HCT116 (cell line): ENCODE measurements around the gene NME1. TPM values are rescaled to one million over a fixed set of nuclear protein-coding genes. Genes with fewer than 3 reads are reported as not detected.

Source experiments
- ATAC-seq: fragments of 200-7000 bp; cut with Tn5 transposase; 2 replicates; pipeline ENCODE4 v1.9.1; 2020; ENCODE audit warnings: mild to moderate bottlenecking, moderate library complexity
- BruUV-seq: library from RNA; stranded (reverse); fragments of 400-500 nt; replicated peaks from 2 replicates; lab custom pipeline; 2021; lab: Mats Ljungman, UMichigan
- CTCF ChIA-PET: fragments of 300-600 bp; sonication (Branson Sonifier 250); formaldehyde crosslinking; loops from one replicate; lab custom pipeline; 2021; ENCODE audit warnings: antibody characterized with exemption; lab: Charles Lee
- POLR2A ChIA-PET: fragments of 300-600, 350-600 bp; sonication (Branson Sonifier 250); formaldehyde crosslinking; loops from one replicate; lab custom pipeline; 2021; ENCODE audit warnings: antibody characterized with exemption; lab: Charles Lee
- RAD21 ChIA-PET, 2 experiments: fragments of 300-600 bp; sonication (Branson Sonifier 250); formaldehyde crosslinking; loops; one replicate each; lab custom pipeline; 2023; ENCODE audit warnings: low total read pairs in 2 of 2; ENCODE audit not compliant: uncharacterized antibody in 2 of 2, unreplicated experiment in 2 of 2, low non-redundant PET in 1 of 2; lab: Charles Lee
- DNase-seq: peaks from one replicate; pipeline ENCODE4 v3.0.0-alpha.2; 2010; ENCODE audit warnings: low read depth, low spot score
- H2AFZ ChIP-seq: fragments of 200-600 bp; shearing (Covaris generic), sonication (generic); 2 replicates; pipeline ENCODE4 v1.6.1; 2017; ENCODE audit warnings: low read depth, mixed run types, mixed read lengths, antibody characterized with exemption, low read length; ENCODE audit not compliant: poor library complexity, severe bottlenecking
- H3K27ac ChIP-seq: 2 replicates; pipeline ENCODE4 v1.5.1; 2012; ENCODE audit warnings: low read depth, low read length
- H3K27me3 ChIP-seq: fragments of 200-600 bp; sonication (generic); 2 replicates; pipeline ENCODE4 v1.6.1; 2016; ENCODE audit warnings: mixed run types, low read length, mixed read lengths; ENCODE audit not compliant: insufficient read depth
- H3K36me3 ChIP-seq, 2 experiments: fragments of 200-500 bp in 1 of 2; fragments of 200-600 bp in 1 of 2; sonication (Bioruptor generic) in 1 of 2; sonication (generic) in 1 of 2; 2 replicates each; pipeline versions ENCODE4 v1.5.1 to v1.6.1; 2014 to 2016; ENCODE audit warnings: low read length in 2 of 2, inconsistent platforms in 1 of 2, mixed read lengths in 1 of 2, mixed run types in 1 of 2; ENCODE audit not compliant: insufficient read depth in 2 of 2, control insufficient read depth in 1 of 2
- H3K4me1 ChIP-seq, 2 experiments: fragments of 200-600 bp in 1 of 2; sonication (generic) in 1 of 2; 2 replicates each; pipeline versions ENCODE4 v1.5.1 to v1.6.1; 2012 to 2017; ENCODE audit warnings: low read length in 2 of 2, inconsistent platforms in 1 of 2, mild to moderate bottlenecking in 1 of 2, mixed read lengths in 1 of 2, mixed run types in 1 of 2, moderate library complexity in 1 of 2; ENCODE audit not compliant: insufficient read depth in 2 of 2, control insufficient read depth in 1 of 2
- H3K4me2 ChIP-seq: fragments of 200-600 bp; sonication (generic); 2 replicates; pipeline ENCODE4 v1.6.1; 2017; ENCODE audit warnings: mixed run types, low read length, mixed read lengths
- H3K4me3 ChIP-seq, 2 experiments: fragments of 200-600 bp in 1 of 2; sonication (generic) in 1 of 2; replicated peaks in 1 of 2; 2 replicates each; pipeline ENCODE4 v1.5.1; 2011 to 2016; ENCODE audit warnings: low read length in 2 of 2, control low read depth in 1 of 2, low read depth in 1 of 2, mild to moderate bottlenecking in 1 of 2, mixed read lengths in 1 of 2, mixed run types in 1 of 2
- H3K79me2 ChIP-seq: fragments of 200-600 bp; sonication (generic); 2 replicates; pipeline ENCODE4 v1.6.1; 2017; ENCODE audit warnings: mild to moderate bottlenecking, mixed run types, low read length, moderate library complexity, mixed read lengths; ENCODE audit not compliant: insufficient read depth
- H3K9ac ChIP-seq: fragments of 200-600 bp; sonication (generic); 2 replicates; pipeline ENCODE4 v1.6.1; 2016; ENCODE audit warnings: low read length, mixed read lengths
- H3K9me2 ChIP-seq: fragments of 200-600 bp; sonication (generic), shearing (Covaris generic); 2 replicates; pipeline ENCODE4 v1.6.1; 2017; ENCODE audit warnings: mixed run types, mild to moderate bottlenecking, moderate library complexity; ENCODE audit not compliant: insufficient read depth
- H3K9me3 ChIP-seq, 2 experiments: fragments of 200-500 bp in 1 of 2; fragments of 200-600 bp in 1 of 2; sonication (Bioruptor generic) in 1 of 2; sonication (generic) in 1 of 2; 2 replicates each; pipeline ENCODE4 v1.6.1; 2014 to 2017; ENCODE audit warnings: low read length in 2 of 2, mixed read lengths in 2 of 2, inconsistent platforms in 1 of 2, low read depth in 1 of 2, mild to moderate bottlenecking in 1 of 2, mixed run types in 1 of 2, moderate library complexity in 1 of 2; ENCODE audit not compliant: control insufficient read depth in 1 of 2, insufficient read depth in 1 of 2
- H4K20me1 ChIP-seq: fragments of 200-600 bp; sonication (generic), shearing (Covaris generic); 2 replicates; pipeline ENCODE4 v1.6.1; 2017; ENCODE audit warnings: mixed run types, mild to moderate bottlenecking, moderate library complexity; ENCODE audit not compliant: insufficient read depth
- EGR1 ChIP-seq: IDR thresholded peaks from 2 replicates; pipeline ENCODE4 v1.6.1; 2012; ENCODE audit warnings: low read depth
- FOSL1 ChIP-seq: IDR thresholded peaks from 2 replicates; pipeline ENCODE4 v1.6.1; 2012; ENCODE audit warnings: low read depth
- JUND ChIP-seq: IDR thresholded peaks from 2 replicates; pipeline ENCODE4 v1.6.1; 2012
- RAD21 ChIP-seq: IDR thresholded peaks from 2 replicates; pipeline ENCODE4 v1.6.1; 2012; ENCODE audit warnings: low read depth, mild to moderate bottlenecking
- SIN3A ChIP-seq: IDR thresholded peaks from 2 replicates; pipeline ENCODE4 v1.6.1; 2012; ENCODE audit warnings: low read depth
- SP1 ChIP-seq: IDR thresholded peaks from 2 replicates; pipeline ENCODE4 v1.6.1; 2012; ENCODE audit warnings: low read depth
- ZFX ChIP-seq: fragments of 450-650 bp; IDR thresholded peaks from 2 replicates; pipeline ENCODE4 v1.6.1; 2017
- intact Hi-C: fragments of 100-400 bp; cut with micrococcal nuclease; formaldehyde crosslinking; loops from 2 replicates; pipeline ENCODE4 v1.10.0; 2022
- total RNA-seq: library from RNA; stranded (reverse); gene quantifications from one replicate; pipeline ENCODE4 v1.2.1, GENCODE V29; 2021; ENCODE audit not compliant: unreplicated experiment
- TF ChIP-seq, protein P1 (sequence below): IDR thresholded peaks from 2 replicates; pipeline ENCODE4 v1.6.1; 2012
- TF ChIP-seq, protein P2 (sequence below), 3 experiments: fragments of 200-600 bp in 1 of 3; sonication (generic) in 1 of 3; IDR thresholded peaks in 2 of 3; conservative IDR thresholded peaks in 1 of 3; 2 replicates each; pipeline ENCODE4 v1.5.1; 2012 to 2017; ENCODE audit warnings: low read depth in 2 of 3, low read length in 2 of 3, antibody characterized with exemption in 1 of 3, borderline replicate concordance in 1 of 3, control low read depth in 1 of 3, mild to moderate bottlenecking in 1 of 3, mixed read lengths in 1 of 3, mixed run types in 1 of 3, moderate library complexity in 1 of 3; ENCODE audit not compliant: insufficient read depth in 1 of 3
- TF ChIP-seq, protein P3 (sequence below): IDR thresholded peaks from 2 replicates; pipeline ENCODE4 v1.6.1; 2012; ENCODE audit warnings: low read depth
- TF ChIP-seq, protein P4 (sequence below): IDR thresholded peaks from 2 replicates; pipeline ENCODE4 v1.6.1; 2012

NME1 gene
- total RNA-seq, 1 experiment from 2014 or later: 510 TPM

DNA sequence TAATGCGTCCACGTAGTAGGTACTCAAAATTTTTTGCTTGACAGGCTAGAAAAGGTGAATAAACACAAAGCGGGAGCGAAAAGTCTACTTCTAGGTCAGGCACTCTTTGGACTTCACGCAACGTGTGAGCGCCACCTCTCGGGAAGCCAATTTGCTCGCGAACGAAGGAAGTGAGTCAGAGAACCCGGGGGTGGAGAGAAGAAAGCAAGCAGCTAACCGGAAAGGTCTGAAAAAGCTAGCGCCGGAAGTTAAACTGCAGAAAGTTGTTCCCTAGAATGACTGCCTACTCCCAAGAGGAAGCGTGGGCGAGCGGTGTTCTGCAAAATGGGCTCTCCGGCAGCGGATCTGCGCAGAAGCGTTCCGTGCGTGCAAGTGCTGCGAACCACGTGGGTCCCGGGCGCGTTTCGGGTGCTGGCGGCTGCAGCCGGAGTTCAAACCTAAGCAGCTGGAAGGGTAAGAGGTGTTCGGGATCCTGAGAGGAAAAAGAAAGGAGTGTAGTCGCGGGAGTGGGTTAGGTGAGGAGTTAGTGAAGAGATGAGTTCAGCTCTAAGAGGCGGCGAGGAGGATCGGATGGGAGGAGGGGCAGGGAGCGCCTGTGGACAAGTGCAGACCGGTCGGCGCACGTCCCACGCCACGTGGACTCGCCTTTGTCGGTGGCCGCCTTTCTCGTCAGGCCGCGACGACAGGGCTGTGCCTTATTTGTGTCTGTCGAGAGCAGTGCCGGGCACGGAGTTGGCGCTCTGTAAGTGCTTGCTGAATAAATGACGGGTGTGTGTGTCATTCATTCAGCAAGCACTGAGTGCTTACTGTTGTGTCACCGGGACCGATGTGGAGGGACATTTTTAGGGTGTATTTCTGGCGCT, at the start of gene NME1 (continued):
- TF ChIP-seq, protein P1, sequence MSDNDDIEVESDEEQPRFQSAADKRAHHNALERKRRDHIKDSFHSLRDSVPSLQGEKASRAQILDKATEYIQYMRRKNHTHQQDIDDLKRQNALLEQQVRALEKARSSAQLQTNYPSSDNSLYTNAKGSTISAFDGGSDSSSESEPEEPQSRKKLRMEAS: peak; percentile 100
- TF ChIP-seq RAD21 (peak; percentile 100), EGR1 (peak; percentile 100), SIN3A (peak; percentile 100), FOSL1 (peak; percentile 89)
- TF ChIP-seq, protein P2, sequence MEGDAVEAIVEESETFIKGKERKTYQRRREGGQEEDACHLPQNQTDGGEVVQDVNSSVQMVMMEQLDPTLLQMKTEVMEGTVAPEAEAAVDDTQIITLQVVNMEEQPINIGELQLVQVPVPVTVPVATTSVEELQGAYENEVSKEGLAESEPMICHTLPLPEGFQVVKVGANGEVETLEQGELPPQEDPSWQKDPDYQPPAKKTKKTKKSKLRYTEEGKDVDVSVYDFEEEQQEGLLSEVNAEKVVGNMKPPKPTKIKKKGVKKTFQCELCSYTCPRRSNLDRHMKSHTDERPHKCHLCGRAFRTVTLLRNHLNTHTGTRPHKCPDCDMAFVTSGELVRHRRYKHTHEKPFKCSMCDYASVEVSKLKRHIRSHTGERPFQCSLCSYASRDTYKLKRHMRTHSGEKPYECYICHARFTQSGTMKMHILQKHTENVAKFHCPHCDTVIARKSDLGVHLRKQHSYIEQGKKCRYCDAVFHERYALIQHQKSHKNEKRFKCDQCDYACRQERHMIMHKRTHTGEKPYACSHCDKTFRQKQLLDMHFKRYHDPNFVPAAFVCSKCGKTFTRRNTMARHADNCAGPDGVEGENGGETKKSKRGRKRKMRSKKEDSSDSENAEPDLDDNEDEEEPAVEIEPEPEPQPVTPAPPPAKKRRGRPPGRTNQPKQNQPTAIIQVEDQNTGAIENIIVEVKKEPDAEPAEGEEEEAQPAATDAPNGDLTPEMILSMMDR (IDR thresholded peaks at IDR 0.05 in 2 of 3, conservative IDR thresholded peaks at IDR 0.05 in 1 of 3; ENCODE audit: borderline replicate concordance in 1 of 3, insufficient read depth in 1 of 3, low read depth in 2 of 3, low read length in 2 of 3): peak; percentile 97 to 100 (median 98)
- TF ChIP-seq, all 23 proteins: peak for 17

DNA sequence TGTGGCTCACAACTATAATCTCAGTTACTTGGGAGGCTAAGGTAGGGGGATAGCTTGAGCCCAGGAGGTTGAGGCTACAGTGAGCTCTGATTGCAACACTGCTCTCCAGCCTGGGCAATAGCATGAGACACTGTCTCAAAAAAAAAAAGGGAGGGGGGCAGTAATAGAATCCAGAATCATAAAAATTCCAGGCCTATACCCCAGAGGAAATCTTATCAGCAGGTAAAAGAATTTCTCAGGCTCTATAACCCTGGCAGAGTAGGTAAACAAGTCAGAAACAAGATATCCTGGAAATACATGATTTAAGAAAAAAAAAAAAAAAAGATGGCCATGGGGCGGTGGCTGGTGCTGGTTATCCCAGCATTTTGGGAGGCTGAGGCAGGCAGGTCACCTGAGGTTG, 45.6 kb upstream of the NME1 start:
- no peak overlapping the region for H3K27ac ChIP-seq
- ChIA-PET CTCF (no interaction called here), POLR2A (interaction anchor here (0.7 to 2.7 kb wide), 2 partner anchors 13 to 41 kb away, joined by 3 to 9 read pairs; partner anchors contain the start of gene SPAG9), RAD21 (interaction anchor here in 1 of 2 experiments (1.3 kb wide), 1 partner anchor 46 kb away, joined by 3 read pairs; the partner anchor contains the start of gene NME1)
- H4K20me1 ChIP-seq: peaks cover 13% of the 10 kb centered on the region
- no peaks in the 10 kb centered on the region for H3K4me1 ChIP-seq
- H3K27me3 ChIP-seq: no peaks in the 10 kb centered on the region
- intact Hi-C loops: no loop called here
- H2AFZ ChIP-seq: no peak overlapping the region
- no TSS peak for BruUV-seq
- no peak overlapping the region for H3K4me3 ChIP-seq
- no peak overlapping the region for H3K4me2 ChIP-seq
- no peak for ATAC-seq
- H3K79me2 ChIP-seq: peaks cover 95% of the 10 kb centered on the region
- 0 out of 4 replicates have a peak, but pooled peaks cover 0 to 3% of the 10 kb centered on the region in 2 experiments for H3K36me3 ChIP-seq
- DNase-seq: no peak
- no peaks in the 10 kb centered on the region for H3K9me2 ChIP-seq
- no peaks in the 10 kb centered on the region for H3K9me3 ChIP-seq
- TF ChIP-seq, protein P2 (IDR thresholded peaks at IDR 0.05 in 2 of 3, conservative IDR thresholded peaks at IDR 0.05 in 1 of 3; ENCODE audit: borderline replicate concordance in 1 of 3, insufficient read depth in 1 of 3, low read depth in 2 of 3, low read length in 2 of 3): no peak
- no peak for TF ChIP-seq ZFX
- TF ChIP-seq EGR1: no peak
- TF ChIP-seq SP1: no peak
- TF ChIP-seq, protein P3, sequence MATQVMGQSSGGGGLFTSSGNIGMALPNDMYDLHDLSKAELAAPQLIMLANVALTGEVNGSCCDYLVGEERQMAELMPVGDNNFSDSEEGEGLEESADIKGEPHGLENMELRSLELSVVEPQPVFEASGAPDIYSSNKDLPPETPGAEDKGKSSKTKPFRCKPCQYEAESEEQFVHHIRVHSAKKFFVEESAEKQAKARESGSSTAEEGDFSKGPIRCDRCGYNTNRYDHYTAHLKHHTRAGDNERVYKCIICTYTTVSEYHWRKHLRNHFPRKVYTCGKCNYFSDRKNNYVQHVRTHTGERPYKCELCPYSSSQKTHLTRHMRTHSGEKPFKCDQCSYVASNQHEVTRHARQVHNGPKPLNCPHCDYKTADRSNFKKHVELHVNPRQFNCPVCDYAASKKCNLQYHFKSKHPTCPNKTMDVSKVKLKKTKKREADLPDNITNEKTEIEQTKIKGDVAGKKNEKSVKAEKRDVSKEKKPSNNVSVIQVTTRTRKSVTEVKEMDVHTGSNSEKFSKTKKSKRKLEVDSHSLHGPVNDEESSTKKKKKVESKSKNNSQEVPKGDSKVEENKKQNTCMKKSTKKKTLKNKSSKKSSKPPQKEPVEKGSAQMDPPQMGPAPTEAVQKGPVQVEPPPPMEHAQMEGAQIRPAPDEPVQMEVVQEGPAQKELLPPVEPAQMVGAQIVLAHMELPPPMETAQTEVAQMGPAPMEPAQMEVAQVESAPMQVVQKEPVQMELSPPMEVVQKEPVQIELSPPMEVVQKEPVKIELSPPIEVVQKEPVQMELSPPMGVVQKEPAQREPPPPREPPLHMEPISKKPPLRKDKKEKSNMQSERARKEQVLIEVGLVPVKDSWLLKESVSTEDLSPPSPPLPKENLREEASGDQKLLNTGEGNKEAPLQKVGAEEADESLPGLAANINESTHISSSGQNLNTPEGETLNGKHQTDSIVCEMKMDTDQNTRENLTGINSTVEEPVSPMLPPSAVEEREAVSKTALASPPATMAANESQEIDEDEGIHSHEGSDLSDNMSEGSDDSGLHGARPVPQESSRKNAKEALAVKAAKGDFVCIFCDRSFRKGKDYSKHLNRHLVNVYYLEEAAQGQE: no peak
- TF ChIP-seq JUND: no peak
- TF ChIP-seq FOSL1: no peak
- TF ChIP-seq, protein P4, sequence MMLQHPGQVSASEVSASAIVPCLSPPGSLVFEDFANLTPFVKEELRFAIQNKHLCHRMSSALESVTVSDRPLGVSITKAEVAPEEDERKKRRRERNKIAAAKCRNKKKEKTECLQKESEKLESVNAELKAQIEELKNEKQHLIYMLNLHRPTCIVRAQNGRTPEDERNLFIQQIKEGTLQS: no peak
- no peak overlapping the region for H3K9ac ChIP-seq
